Endometrial microvascular endothelial cells (primary cell): ENCODE results near the gene SPDYE8. TPM values are rescaled to one million over a fixed set of nuclear protein-coding genes. Genes with fewer than 3 reads are reported as not detected.
"Not testable (repeated sequence)": the region's sequence is repeated elsewhere in the genome, so short reads cannot be mapped to it uniquely, and the experiment has no call there.

ENCODE experiments used
- in situ Hi-C: cut with HindIII; loops from 2 replicates; pipeline ENCODE4 v1.10.0; 2017; ENCODE audit warnings: low sequenced_read_pairs, low pct_unique_long_range_greater_than_20kb; ENCODE audit errors: inconsistent ontology term
- total RNA-seq: library from RNA; depleted of rRNA; stranded (reverse); fragments of >200 nt; gene quantifications from one replicate; pipeline ENCODE4 v1.2.3, GENCODE V29; 2015; ENCODE audit errors: inconsistent ontology term

SPDYE8 gene
- total RNA-seq: not detected

- in situ Hi-C loops: not testable (repeated sequence)
Observed at GRCh38 chr7:73029666-73030065, at the start of gene SPDYE8. Gene SPDYE8 (minus strand): TSS chr7:73029766. CDS start chr7:73027966, 1,800 bp downstream.

GRCh38 chr7:73057811-73058210 is 28.2 kb upstream of the SPDYE8 start, which contains the start of gene SPDYE11:
Gene SPDYE11 (minus strand): TSS chr7:73057911. CDS start chr7:73056111, 1,800 bp downstream.
- in situ Hi-C loops: not testable (repeated sequence)

GRCh38 chr7:73006491-73006890 is 23.1 kb downstream of the SPDYE8 start:
- in situ Hi-C loops: not testable (repeated sequence)

- in situ Hi-C loops: not testable (repeated sequence)
Observed at GRCh38 chr7:73005693-73006447, 23.7 kb downstream of the SPDYE8 start.

GRCh38 chr7:73005356-73005692 is 24.2 kb downstream of the SPDYE8 start:
- in situ Hi-C loops: not testable (repeated sequence)

GRCh38 chr7:72997887-72998468 is 31.6 kb downstream of the SPDYE8 start:
- in situ Hi-C loops: not testable (repeated sequence)

- in situ Hi-C loops: not testable (repeated sequence)
Observed at GRCh38 chr7:72997447-72997846, 32.1 kb downstream of the SPDYE8 start.

GRCh38 chr7:72995484-72995883 is 34.1 kb downstream of the SPDYE8 start:
- in situ Hi-C loops: not testable (repeated sequence)

GRCh38 chr7:72990146-72990913 is 39.2 kb downstream of the SPDYE8 start:
- in situ Hi-C loops: not testable (repeated sequence)

GRCh38 chr7:72982084-72982483 is 47.5 kb downstream of the SPDYE8 start:
- in situ Hi-C loops: not testable (repeated sequence)

GRCh38 chr7:72980382-72980781 is 49.2 kb downstream of the SPDYE8 start:
- in situ Hi-C loops: not testable (repeated sequence)

- in situ Hi-C loops: not testable (repeated sequence)
Observed at GRCh38 chr7:72976434-72976833, 53.1 kb downstream of the SPDYE8 start.

GRCh38 chr7:72975656-72976286 is 53.8 kb downstream of the SPDYE8 start:
- in situ Hi-C loops: not testable (repeated sequence)

- in situ Hi-C loops: not testable (repeated sequence)
Observed at GRCh38 chr7:72974781-72975180, 54.8 kb downstream of the SPDYE8 start.

- in situ Hi-C loops: not testable (repeated sequence)
Observed at GRCh38 chr7:72971505-72971904, 58.1 kb downstream of the SPDYE8 start.

Other genes with a start within 250 kb of the SPDYE8 start
- 0.37 TPM for gene TYW1B, start 201.6 kb downstream of the SPDYE8 start, total RNA-seq
- 8.2 TPM for gene POM121, start 104.7 kb downstream of the SPDYE8 start, total RNA-seq
- not detected for gene TRIM74, start 60.3 kb downstream of the SPDYE8 start, total RNA-seq
- gene SPDYE11, start 28.1 kb upstream of the SPDYE8 start, total RNA-seq: not detected
- gene SPDYE9, start 56.3 kb upstream of the SPDYE8 start, total RNA-seq: not detected